ENCODE results near the gene HBA2.
"Not testable (repeated sequence)": the region's sequence is repeated elsewhere in the genome, so short reads cannot be mapped to it uniquely, and the experiment has no call there.

HBA2 gene

GRCh38 chr16:194516-194915, 21.8 kb downstream of the HBA2 start:
- DNase-seq (ENCODE audit: low spot score): no peak

- no peak for DNase-seq (ENCODE audit: low spot score)
Observed at GRCh38 chr16:200388-200787, 27.7 kb downstream of the HBA2 start.

- DNase-seq (ENCODE audit: low spot score): no peak
Observed at GRCh38 chr16:203246-203645, 30.6 kb downstream of the HBA2 start.

- not testable (repeated sequence) for DNase-seq (ENCODE audit: low spot score)
Observed at GRCh38 chr16:204046-204445, 31.4 kb downstream of the HBA2 start.

- not testable (repeated sequence) for DNase-seq (ENCODE audit: low spot score)
Observed at GRCh38 chr16:209359-209758, 36.7 kb downstream of the HBA2 start.

- DNase-seq (ENCODE audit: low spot score): not testable (repeated sequence)
Observed at GRCh38 chr16:211631-212180, 39.0 kb downstream of the HBA2 start.

GRCh38 chr16:212999-213398, 40.3 kb downstream of the HBA2 start:
- no peak for DNase-seq (ENCODE audit: low spot score)

GRCh38 chr16:220021-220420, 47.3 kb downstream of the HBA2 start:
- DNase-seq (ENCODE audit: low spot score): no peak
